Stimulated activated CD4-positive, alpha-beta T cell treated with anti-CD3 and anti-CD28 coated beads, Interleukin-2, amount 100 ng/mL, for 4 hours (primary cell): ENCODE data around the gene KLF15.

ENCODE experiments used
- DNase-seq: peaks from one replicate; pipeline ENCODE4 v3.0.0-alpha.2; 2020; ENCODE audit warnings: low read depth

KLF15 gene

DNA sequence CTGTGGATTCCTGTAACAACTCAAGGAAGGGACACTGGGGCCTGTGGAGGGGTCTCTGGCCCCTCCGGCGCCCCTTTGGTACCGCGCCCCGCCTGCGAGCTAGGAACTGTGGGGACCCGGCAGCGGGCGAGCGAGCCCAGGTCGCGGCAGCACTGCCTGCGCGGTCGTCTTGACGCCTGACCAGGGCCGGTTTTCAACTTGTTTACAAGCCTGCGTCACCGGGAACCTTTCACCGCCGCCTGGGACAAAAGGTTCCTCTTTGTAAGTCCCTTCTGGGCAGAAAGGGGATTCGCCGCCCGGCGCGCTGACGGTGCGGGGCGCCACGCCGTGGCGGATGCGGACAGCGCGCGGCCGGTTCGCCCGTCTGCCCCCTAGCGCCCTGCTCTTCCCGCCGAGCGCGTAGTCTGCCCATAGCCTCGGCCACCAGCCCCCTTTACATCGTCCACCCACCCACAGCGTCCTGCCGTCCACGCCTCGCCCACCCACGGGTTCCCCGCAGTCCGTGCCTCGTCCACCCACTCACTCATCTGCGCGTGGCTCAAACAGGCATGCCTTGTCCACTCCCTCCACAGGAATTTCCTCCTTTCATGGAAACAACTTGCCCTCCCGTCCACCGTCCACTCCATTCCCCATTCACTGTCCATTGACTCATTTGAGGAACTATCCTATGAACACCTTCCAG lies 32.0 kb upstream of the KLF15 start:
- DNase-seq: no peak

DNA sequence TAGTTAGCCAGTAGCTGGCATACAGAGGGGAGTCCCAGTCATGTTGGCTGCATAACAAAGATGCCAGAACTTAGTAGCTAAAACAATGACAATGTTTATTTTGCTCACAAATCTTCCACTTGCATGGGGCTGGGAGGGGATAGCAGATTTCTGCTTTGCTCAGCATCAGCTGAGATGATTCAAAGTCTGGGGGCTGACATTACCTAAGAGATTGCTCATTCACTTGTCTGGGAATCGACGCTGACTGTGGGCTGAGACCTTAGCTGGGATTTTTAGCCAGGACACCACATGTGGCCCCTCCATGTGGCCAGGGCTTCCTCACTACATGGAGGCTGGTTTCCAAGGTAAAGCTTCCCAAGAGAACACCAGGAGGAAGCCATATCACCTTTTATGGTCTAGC lies 24.8 kb upstream of the KLF15 start:
- DNase-seq: no peak

DNA sequence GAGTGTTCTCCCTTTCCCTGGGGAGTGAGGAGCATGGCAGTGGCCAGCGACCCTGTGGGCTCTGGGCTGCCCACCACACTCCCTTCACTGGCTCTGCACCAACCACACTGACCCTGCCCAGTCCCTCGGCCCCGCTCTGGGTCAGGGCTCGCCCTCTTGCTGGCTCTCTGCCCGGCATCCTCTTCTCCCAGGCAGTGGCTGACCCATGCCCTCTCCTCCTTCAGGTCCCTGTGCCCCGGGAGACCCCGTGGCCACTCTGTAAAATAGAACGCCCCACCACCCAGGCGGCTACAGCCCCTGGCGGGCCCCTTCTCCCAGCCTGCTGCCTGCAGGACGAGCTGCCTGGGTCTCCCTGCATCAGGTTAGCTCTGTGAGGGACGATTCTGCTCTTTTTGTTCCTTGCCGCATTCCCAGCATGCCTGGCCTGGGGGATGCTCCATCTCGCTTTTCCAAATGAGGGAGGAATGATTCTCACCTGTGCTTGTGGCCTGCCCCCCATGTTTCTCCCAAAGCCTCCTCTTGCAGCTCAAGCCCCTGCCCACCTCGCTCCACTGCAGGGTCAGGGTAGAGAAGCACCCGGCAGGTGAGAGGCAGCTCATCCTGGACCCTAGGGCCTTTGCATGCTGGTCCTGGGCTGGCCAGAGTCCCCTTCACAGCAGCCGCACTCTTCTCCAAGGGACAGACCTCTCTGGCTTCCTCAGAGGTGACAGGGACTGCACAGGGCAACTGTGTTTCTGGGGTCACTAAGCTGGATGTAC lies 23.0 kb upstream of the KLF15 start:
- no peak for DNase-seq

DNA sequence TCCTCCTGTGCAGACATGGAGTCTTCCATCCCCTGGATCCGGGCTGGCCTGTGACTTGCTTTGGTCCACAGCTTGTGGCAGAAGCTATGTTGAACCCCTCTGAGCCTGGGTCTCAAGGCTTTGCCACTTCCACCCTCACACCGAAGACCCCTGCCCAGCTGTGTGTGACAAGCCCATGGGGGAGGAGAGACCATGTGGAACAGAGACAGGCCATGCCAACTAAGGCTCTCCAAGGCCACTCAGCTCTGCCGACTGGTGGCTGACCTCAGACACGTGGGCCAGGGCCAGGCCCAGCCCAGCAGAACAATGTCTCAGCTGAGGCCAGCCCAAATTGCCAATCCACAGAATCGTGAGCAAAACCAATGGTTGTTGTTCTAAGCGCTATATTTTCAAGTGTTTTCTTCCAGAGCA lies 21.1 kb upstream of the KLF15 start:
- no peak for DNase-seq

DNA sequence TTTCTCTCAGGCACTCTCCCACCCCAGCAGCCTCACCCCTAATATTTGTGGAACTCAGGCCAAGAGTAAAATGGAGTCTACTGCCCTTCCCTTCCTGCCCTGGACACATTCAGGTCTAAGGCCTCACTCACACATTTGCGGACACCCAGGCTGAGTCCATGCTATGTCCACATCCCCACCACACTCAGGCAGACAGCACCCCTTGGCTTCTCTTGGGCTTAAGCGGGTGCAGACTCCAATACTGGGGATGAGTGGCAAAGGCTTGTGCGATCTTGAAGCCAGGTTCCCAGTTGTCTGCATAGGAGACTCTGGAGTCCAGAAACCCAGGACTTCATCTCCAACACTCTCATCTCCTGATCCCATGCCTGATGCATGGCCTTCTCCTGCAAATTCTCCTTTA lies 20.0 kb upstream of the KLF15 start:
- no peak for DNase-seq

DNA sequence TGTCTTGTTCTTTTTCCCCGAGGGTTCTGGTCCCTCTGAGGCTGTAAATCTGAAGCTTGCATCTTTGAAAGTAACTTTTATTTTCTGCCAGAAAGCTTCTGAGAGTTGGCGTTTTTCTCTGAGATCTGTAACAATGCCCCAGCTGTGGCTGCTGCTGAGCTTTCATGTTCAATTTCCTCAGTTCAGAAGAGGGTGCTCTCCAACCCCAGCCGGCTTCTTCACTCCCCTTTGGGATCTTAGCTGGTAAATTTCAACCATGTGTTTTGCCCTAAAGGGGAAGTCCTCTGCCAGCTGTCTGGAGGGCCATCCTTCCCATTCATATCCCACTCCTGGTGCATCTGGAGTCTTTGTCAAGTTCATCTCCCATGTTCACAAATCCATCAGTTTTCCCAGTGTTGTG lies 19.2 kb upstream of the KLF15 start:
- DNase-seq: no peak

DNA sequence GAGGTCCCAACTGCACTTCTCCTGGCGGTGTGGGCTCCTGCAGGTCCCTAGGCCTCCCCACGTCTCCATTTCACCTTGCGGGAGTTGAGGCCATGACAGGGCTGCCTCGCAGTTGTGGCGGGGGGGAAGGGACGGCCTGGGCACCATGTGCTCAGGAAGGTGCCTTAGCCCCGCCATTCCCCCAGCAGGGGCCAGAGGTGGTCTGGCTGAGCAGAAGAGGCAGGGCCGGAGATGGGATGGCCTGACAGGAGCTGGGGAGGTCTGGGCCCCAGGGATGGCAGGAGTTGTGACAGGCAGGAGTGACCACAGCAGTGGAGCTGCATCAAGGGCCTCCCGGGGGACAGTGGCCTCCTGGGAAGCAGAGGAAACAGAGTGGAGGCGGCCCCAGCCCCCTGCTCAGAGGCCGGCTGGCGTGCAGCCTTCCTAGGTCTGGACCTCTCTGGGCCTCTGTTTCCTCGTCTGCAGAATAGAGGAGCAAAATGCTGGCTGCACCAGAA lies 18.7 kb upstream of the KLF15 start:
- DNase-seq: no peak

DNA sequence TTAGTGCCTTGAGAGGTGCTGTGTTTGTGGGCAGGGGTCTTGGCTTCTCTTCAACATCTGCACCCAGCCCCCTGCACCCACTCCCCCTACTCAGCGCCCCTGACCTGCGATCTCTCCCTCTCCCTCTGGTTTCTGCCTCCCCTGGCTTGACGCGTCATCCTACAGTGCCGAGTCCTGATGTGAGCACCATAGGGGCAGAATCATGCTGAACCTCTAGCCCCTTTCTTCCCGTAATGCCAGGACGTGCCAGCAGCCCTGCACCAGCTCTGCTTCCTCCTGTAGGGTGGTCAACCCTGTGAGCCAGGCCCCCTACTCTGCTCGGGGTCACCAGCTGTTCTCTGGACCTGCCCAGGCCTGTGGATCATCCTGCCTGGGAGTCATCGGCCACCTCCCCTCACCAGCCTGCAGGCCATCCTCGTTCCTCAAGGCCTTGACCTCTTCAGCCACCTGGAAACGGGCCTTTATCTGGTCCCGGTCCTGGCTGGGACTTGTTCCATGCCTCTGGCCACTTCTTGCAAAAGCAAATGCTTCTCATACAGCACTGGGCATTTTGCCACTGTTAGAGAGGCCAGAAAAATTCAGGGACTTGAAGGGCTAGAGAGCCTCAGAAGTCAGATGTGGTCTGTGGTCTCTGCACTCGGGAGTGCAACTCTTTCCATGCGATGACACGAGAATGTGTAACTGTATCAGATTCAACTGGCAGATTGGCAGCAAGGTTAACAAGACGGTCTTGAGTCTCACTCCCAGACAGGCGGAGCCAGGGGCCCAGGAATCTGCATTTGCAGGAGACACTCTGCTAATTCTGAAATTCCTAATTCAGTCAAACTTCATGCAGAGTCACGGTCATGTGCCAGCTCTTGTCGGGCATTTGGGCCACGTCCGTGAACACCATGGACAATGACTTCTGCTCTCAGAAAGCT lies 16.7 kb upstream of the KLF15 start:
- DNase-seq: no peak

DNA sequence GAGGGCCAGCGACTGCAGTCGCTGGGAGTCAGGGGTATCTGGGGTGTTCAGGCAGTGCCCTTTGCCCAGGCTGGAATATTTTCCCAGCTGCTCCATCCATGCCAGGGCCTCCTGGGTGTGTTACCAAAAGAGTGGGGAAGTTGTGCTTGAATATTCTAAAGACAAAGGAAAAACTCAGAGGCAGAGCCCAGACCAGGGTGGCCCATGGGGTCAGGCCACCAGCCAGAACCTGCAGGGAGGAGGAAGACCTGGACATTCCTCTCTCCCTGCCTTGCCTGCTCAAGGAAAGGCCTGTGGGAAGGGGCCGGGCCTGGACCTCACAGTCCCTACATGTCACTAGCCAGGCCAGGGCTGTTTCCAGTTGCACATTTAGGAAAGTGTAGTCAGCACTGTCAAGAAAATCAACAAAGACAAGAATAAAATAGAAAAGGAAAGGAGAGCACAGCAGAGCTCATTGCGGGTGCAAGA lies 16.0 kb upstream of the KLF15 start:
- DNase-seq: no peak

DNA sequence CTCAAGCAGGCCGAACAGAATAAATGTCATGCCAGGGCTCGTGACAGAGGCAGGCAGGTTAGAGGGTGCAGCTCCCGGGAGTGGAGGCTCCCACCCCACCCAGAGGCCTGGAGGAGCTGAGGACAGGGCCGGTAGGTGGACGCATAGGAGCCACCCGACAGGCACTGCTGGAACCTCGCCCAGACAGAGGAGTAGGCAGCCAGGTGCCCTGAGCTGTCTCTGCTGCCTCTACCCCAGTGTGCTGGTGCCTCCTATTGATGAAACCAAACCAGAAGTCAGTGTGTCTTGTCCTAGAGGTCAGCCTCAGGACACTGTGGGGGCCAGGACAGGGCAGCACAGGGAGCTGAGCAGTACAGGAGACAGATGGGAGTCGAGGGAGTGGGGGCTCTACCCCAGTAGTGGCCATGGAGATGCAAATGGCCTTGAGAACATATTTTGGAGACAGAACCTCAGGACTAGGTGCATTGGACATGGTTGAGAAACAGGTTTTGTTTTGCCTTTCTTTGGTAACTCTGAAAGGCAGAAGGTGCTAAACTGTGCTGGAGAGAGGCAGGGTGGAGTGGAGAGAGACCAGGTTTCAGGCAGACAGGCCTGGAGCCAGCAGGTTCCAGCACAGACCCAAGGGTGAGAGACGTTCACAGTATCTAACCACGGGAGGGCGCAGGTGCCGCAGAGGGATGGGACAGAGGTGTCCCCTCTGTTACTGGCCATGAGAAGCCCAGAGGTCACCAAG lies 15.4 kb upstream of the KLF15 start:
- no peak for DNase-seq

DNA sequence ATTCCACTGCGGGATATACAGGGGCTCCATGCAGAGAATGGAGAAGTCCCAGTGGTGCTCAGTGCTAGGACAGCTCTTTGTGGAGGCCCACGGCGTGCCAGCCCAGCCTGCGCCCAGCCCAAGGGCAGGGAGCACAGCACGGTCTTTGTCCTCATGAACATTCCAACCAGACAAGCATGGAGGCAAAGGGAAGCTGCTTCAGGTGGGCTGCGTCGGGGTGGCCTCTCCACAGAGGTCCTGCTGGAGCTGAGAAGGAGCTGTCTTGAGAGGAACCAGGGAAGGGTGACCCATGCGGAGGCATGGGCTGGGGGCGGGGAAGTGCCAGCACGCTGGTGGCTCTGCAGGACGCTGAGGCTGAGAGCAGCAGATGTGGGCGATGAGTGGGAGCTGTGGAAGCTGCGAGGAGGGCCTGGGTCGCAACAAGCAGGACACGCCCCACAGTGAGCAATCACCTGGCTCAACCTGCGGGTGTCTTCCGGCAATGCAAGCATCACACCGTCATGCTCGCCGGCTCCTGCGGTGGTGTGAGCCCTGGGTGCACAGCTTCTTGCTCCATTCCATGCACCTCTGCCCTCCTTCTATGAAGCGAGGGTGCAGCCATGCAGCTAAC lies 14.0 kb upstream of the KLF15 start:
- no peak for DNase-seq

DNA sequence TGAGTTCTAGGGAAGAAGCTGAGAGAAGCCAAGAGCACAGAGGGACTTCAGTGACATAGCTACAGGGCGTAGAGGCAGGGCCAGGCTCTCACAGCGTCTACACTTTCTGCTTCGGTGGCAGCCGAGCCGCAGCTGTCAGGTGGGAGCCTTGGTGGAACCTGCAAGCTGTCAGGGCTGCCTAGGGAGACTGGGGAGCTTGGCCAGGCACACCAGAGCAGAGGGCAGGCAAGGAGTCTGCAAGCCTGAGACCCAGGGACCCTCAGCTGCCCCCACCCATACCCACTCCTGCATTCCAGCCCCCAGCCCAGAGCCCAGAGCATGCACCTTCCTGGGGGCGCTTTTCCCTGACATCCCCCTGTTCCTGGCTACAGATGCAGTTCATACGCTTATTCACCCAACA lies 13.4 kb upstream of the KLF15 start:
- no peak for DNase-seq

DNA sequence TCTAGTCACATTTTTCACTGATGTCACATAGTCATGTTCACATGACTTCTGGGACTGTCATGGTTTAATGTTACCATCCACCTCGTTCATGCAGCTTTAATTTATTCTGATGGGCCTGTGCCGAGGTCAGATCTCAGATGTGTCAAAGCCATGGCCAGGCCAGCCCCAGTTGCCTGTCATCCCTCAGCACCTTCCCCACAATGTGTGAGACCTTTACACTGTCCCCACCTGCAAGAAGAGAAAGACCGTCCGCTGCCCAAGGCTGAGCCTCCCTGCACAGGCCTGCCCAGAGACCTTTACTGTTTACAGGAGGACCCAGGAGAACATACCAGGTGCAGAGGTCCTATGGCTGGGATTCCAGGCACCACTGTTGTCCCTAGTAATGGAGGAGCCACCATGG lies 12.8 kb upstream of the KLF15 start:
- no peak for DNase-seq

DNA sequence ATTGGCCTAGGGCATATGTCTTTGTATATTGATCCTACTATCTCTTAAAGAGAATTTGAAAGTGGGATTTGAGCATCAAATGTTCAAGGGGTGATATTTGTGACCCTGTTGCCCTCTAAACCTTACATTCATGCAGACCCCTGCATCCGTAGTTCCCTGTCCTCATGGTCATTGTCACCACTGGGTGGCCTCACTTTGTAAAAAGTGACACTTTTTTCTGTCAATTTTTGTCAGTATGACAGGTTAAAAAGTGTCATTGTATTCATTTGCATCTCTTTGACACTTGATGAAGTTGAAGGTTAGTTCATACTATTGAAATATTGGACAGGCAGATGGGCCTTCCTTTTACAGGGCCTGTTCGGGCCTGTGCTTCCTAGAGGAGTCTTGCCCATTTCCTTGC lies 12.3 kb upstream of the KLF15 start:
- DNase-seq: no peak

DNA sequence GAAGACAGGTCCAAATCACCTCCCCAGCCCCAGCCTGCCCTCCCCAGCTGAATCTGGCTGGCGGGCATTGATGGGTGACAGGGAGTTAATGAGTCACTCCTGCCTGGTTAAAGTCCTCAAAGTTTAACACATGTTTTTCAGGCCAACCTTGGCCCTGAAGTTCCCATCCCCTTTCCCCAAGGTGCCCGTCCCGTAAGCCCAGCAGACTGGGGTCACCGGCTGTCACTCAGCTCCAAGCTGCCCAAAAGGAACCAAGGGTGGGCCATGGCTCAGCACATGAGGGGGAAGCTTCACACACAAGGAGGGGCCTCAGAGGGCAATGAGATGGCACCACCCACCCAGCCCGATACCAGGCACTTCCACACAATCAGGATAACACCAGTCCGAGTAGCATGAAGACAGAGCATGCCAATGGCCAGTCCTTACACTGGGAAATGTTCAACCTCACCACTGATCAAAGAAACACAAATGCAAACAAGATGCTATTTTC lies 10.2 kb upstream of the KLF15 start:
- DNase-seq: no peak

DNA sequence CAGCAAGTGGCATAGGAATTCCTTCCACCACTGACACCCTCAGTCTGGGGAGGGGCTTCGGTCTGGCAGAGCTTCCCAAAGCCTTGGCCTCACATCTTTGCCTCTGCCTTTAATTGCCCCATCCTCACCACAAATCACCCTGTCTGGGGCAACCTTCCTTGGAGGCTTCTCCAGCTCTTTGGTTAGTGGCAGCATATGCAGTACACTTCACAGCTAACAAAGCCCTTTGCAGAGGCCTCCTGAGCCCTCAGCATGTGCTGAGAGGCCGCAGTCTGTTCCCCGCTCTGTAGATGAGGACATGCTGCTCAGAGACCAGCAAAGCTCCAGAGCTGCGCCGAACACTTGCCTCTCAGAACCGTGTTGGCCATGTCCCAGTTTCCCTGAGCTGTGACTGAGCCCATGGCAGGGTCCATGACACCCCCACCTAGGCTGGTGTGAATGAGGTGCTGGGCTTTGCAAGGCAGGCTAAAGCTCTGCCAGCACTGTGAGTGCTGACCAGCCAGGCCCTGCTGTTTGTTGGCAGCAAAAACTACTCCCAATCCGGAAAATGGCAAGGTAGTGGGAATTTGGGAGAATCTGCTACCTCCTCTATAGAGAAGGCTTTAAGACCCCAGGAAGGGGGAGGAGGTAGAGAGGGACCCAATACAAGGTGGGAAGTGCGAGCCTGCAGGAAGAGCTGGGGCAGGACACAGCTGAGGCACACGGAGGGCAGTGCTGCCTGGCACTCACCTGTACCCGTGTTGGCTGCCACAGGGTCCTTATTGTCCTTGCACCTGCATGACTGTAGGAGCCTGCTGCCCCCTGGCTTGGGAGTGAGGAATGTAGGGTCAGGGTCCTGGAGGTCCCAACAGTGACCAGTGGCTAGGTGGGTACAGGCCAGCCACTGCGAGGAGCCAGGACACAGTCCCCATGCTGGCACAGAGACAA lies 8.4 kb upstream of the KLF15 start:
- DNase-seq: no peak

DNA sequence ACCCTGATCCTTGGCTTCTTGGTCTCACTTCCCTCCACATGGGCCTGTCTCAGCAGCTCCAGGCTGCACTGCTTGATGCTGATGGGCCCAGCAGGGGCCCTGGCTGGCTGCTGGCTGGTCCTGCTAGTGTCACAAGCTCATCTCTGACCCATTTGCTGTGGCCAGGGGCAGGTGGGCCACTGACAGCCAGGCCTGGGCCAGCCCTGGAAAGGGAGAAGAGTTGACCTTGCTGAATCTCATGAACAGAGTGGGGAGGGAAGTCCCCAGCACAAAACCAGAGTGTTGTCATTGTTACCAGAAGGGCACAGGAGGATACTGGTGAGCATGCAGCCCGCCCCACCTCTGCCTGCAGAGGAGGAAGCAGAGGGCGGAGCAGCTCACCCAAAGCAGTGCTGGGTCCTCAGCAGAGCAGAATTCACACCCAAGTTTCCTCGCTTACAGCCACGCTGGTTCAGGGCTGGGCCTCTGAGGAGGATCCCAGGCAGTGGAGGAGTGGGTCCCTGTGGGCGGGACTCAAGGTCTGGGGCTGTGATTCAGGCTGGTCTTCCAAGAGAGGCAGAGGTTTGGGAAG lies 7.6 kb upstream of the KLF15 start:
- DNase-seq: no peak

DNA sequence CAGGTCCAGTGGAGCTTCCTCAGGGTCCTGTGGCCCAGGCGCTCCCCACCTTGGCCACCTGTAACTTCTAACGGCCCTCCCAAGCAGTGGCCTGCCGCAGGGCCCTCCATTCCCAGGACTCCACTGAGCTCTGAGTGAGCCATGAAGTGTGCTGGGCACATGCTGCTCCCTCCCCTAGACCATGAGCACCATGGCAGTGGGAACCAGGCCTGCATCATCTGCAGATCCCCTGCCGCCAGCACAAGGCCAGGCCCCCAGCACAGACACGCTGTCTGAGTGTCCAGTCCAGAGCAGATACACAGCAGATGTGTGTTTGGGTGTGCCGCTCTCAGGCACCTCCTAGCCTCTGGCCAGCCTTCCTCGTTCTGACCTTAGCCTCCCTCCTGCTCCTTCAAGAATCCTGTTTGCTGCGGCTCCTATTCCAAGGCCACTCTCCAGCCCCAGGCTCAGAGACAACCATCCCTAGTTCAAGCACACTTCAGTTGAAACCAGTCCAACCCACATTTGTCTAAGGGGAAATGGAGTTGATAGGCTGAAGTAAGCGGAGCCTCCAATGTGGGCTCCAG lies 7.0 kb upstream of the KLF15 start:
- DNase-seq: no peak

DNA sequence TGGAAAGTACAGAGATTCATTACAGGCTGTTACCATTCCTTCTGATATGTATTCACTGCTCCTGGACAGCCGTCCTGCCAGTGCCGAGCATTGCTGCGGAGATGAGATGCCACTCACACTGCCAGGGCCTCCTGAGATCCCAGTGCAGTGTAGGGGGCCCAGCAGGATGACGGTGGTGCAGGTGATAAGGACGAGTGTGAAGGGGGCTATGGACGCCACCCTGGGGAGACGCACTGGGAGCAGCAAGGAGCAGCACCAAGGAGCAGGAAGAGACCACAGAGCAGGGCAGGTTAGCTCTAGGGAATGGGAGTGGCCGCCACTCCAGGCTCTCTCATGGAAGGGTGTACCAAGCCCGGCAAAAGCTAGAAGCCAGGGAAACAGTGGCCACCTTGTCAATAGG lies 4.0 kb upstream of the KLF15 start:
- DNase-seq: no peak

DNA sequence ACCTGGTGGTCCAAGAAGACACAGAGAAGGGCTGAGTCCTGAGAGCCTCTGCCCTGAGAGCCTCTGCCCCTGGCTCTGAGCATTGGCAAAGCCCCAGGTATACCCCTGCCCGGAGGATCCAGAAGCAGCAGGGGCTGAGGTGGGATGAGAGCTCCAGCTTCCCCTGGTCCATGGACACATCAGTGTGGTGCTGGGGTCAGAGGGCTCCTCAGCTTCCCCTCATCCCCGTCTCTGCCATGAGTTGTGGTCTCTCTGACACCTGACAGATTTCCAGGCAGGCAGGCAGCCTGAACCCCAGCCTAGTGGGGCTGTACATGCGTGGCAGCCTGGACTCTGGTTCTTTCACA lies 3.5 kb upstream of the KLF15 start:
- DNase-seq: no peak
